ENCODE data around the gene GID8.

The GID8 gene

GRCh38 chr20:62892348-62893304, 45.3 kb upstream of the GID8 start:
- H3K4me3 ChIP-seq (ENCODE audit: low read depth, low read length): no peak overlapping the region
- TF ChIP-seq, protein P1, sequence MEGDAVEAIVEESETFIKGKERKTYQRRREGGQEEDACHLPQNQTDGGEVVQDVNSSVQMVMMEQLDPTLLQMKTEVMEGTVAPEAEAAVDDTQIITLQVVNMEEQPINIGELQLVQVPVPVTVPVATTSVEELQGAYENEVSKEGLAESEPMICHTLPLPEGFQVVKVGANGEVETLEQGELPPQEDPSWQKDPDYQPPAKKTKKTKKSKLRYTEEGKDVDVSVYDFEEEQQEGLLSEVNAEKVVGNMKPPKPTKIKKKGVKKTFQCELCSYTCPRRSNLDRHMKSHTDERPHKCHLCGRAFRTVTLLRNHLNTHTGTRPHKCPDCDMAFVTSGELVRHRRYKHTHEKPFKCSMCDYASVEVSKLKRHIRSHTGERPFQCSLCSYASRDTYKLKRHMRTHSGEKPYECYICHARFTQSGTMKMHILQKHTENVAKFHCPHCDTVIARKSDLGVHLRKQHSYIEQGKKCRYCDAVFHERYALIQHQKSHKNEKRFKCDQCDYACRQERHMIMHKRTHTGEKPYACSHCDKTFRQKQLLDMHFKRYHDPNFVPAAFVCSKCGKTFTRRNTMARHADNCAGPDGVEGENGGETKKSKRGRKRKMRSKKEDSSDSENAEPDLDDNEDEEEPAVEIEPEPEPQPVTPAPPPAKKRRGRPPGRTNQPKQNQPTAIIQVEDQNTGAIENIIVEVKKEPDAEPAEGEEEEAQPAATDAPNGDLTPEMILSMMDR (IDR thresholded peaks at IDR 0.05; ENCODE audit: borderline replicate concordance, insufficient read depth, low read depth, low read length): no peak

DNA sequence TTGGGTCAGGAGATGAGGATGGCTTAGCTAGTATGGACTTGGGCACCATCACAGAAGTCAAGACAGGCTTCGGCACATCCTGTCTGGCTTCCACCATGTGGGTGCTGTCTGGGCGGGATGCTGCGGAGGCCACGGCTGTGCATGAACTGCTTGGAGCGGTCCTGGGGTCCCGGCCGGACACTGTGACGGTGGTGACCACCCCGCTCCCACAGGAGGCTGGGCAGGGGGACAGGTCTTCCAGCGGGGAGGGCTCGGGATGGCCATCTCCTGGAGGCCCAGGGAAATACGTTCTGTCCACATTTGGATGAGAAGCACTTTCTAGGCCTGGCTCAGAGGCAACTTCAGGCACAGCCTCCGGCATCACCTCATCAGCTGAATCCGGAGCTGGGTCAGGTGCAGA, 44.2 kb upstream of the GID8 start:
- TF ChIP-seq, protein P1 (IDR thresholded peaks at IDR 0.05; ENCODE audit: borderline replicate concordance, insufficient read depth, low read depth, low read length): no peak
- H3K4me3 ChIP-seq (ENCODE audit: low read depth, low read length): no peak overlapping the region

DNA sequence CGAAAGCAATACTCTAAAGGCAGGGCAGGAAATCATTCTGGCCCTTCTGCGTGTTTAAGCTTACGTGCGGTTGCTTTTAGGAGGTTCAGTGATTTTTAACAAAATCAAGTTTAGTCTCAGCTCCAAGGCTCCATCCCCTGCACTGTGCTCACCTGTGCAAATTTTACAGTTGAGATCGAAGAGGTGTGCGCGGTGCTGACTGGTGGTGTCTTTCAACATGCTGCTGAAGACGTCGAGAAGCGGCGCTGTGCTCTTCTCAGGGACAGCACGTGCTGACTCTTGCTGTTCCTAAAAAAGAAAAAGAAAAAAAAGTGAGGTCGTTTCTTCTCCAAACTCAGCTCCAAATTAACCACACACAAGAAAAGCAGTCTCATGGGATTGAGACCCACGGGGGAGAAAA, 43.7 kb upstream of the GID8 start:
- no peak overlapping the region for H3K4me3 ChIP-seq (ENCODE audit: low read depth, low read length)
- TF ChIP-seq, protein P1 (IDR thresholded peaks at IDR 0.05; ENCODE audit: borderline replicate concordance, insufficient read depth, low read depth, low read length): no peak

GRCh38 chr20:62895539-62895938, 42.4 kb upstream of the GID8 start:
- TF ChIP-seq, protein P1 (IDR thresholded peaks at IDR 0.05; ENCODE audit: borderline replicate concordance, insufficient read depth, low read depth, low read length): no peak
- no peak overlapping the region for H3K4me3 ChIP-seq (ENCODE audit: low read depth, low read length)

GRCh38 chr20:62896526-62896925, 41.4 kb upstream of the GID8 start:
- TF ChIP-seq, protein P1 (IDR thresholded peaks at IDR 0.05; ENCODE audit: borderline replicate concordance, insufficient read depth, low read depth, low read length): no peak

DNA sequence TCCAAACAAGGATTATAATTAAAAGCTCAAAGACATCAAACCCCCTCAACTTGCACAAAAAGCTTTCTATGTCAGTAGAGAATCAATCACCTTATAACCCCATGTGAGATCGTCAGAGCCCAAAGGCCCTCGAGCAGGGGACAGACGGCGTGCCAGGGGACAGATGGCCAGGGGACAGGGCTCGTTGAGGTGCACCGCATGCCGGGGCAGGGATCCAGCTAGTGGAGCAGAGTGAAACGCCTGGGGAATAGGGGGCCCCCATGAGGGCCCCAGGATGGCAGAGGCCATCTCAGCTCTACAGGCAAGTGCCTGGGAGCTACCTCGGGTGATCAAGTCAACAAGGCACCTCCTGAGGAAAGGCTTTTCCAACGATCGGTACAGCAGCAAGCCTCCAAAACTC, 40.3 kb upstream of the GID8 start:
- H3K4me3 ChIP-seq (ENCODE audit: low read depth, low read length): no peak overlapping the region
- TF ChIP-seq, protein P1 (IDR thresholded peaks at IDR 0.05; ENCODE audit: borderline replicate concordance, insufficient read depth, low read depth, low read length): no peak

More at GRCh38 chr20:62896526-62896925, 41.4 kb upstream of the GID8 start:
- H3K4me3 ChIP-seq (ENCODE audit: low read depth, low read length): no peak overlapping the region

Data from GM12875 (cell line).